HG03521 (cell line): ENCODE results near the gene SEC31A.
A peak's percentile ranks its signal among the peaks of the same experiment; 100 is the strongest.
"Not testable (repeated sequence)": the region's sequence is repeated elsewhere in the genome, so short reads cannot be mapped to it uniquely, and the experiment has no call there.

Experiments
- ATAC-seq: cut with Tn5 transposase; IDR thresholded peaks from one replicate; pipeline ENCODE4 v1.9.1; 2021; ENCODE audit warnings: mild to moderate bottlenecking, moderate library complexity; ENCODE audit not compliant: unreplicated experiment

Gene SEC31A, protein sequence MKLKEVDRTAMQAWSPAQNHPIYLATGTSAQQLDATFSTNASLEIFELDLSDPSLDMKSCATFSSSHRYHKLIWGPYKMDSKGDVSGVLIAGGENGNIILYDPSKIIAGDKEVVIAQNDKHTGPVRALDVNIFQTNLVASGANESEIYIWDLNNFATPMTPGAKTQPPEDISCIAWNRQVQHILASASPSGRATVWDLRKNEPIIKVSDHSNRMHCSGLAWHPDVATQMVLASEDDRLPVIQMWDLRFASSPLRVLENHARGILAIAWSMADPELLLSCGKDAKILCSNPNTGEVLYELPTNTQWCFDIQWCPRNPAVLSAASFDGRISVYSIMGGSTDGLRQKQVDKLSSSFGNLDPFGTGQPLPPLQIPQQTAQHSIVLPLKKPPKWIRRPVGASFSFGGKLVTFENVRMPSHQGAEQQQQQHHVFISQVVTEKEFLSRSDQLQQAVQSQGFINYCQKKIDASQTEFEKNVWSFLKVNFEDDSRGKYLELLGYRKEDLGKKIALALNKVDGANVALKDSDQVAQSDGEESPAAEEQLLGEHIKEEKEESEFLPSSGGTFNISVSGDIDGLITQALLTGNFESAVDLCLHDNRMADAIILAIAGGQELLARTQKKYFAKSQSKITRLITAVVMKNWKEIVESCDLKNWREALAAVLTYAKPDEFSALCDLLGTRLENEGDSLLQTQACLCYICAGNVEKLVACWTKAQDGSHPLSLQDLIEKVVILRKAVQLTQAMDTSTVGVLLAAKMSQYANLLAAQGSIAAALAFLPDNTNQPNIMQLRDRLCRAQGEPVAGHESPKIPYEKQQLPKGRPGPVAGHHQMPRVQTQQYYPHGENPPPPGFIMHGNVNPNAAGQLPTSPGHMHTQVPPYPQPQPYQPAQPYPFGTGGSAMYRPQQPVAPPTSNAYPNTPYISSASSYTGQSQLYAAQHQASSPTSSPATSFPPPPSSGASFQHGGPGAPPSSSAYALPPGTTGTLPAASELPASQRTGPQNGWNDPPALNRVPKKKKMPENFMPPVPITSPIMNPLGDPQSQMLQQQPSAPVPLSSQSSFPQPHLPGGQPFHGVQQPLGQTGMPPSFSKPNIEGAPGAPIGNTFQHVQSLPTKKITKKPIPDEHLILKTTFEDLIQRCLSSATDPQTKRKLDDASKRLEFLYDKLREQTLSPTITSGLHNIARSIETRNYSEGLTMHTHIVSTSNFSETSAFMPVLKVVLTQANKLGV

DNA sequence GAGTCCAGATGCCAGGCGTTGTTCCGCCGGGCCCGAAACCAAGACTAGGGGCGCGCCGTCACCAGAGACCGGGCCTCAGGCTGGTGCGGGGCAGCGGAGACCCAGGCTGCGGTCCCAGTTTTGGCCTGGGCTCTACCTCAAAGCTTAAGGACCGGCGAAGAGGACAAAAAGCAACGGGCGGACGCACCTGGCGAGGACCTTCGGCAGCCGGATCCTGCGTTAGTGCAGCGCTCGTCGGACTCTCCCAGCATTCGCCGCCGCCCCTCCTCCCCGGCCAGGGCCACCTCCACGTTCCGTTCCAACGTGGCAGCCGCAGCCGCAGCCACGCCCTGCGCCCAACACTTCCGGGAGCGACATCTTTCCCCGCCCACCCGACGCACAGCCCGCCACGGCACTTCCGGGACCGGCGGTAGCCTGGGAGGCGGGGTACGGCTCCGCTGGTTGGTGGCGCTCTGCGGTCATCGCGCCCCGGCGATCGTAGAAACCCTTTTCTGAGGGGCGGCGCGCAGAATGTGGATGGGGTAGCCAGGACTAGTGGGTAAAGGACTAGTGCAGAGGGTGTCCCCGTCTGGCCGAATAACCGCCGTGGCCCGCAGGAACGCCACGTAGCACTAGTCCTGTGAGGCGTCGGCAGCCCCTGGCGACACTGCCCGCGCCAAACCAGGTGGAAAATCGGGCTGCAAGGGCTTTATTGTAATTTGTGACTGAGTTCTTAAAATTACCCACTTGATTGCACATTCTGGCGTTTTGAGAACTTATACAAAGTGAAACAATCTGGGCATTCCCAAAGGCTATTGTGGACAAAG, at the start of gene SEC31A:
Gene SEC31A, minus strand, starts transcription at position 253 of the 806 bp plus-strand sequence. CDS start 9,217 bp downstream, outside the sequence.
- ATAC-seq, result peak; percentile 93

DNA sequence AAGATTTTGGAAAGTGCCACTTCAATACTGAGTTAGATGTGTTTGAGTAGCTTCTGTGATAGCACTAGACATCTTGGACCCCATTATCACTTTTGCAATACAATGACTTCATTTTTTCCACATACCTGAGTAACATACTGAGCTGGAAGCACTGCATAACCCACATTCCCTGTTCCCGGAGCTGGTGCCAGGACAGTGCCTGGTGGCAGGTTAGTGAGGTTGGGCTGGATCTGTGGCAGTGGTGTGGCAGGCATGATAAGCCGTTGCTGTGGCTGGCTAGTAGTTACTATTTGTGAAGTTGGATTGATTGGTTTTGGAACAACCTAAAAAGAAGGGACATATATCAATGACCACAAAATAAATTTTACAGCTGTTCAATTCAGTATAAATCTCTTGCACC, 48.5 kb upstream of the SEC31A start:
- no peak for ATAC-seq

DNA sequence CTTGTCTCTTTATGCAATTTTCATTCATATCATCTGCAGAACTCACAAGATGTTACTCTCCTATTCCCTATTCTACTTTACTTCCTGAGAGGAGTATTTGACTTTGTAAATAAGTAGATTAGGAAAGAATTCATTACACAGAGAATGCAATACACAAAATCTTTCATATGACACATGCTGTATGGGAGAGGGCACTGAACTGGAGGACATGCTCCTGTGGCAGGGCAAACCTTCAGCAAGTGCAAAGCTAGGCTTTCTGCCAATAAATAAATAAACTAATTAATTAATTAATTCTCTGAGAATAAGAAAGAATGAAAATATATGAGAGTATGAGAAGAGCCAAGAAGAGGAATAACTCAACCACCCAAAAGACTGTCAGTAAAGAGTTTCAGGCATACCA, 43.5 kb upstream of the SEC31A start:
- ATAC-seq, result no peak

DNA sequence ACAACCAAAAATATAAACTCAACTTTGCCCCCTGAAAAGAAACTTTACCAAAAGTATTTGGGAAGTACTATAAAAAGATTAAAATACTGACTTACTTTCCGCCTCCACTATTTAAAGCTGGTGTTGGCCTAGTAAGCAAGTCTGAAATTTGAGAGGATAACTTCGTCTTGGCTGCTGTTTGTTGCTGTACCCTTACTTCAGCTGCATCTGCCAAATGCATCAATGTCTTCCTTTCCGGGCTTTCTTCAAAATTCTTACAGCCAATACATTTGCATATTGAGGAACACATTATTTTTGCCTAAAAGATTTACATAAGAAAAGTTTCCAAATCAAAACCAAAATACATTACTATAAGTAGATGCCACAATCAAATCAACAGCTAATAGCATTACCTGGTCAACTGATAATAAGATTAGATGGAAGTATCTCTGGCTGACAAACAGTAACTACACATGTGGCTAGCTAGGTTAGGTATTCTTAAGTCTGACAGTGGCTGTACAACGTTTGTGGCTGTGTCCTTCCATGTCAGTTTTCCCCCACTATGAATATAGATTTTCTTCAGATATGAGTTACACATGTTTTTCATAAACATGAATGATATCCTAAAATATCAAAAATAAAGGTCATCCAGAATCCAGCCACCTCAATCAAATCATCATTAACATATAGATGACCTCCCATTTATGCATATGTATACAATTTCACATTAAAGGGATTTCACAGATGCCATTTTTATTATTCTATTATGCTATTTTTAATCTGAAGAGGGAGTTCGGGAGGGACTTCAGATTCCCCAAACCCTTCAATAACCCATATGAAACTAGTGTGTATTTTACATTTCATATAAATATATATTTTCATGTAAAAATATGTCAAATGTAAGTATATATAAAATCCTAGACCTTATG, 40.1 kb upstream of the SEC31A start:
- ATAC-seq, result no peak

DNA sequence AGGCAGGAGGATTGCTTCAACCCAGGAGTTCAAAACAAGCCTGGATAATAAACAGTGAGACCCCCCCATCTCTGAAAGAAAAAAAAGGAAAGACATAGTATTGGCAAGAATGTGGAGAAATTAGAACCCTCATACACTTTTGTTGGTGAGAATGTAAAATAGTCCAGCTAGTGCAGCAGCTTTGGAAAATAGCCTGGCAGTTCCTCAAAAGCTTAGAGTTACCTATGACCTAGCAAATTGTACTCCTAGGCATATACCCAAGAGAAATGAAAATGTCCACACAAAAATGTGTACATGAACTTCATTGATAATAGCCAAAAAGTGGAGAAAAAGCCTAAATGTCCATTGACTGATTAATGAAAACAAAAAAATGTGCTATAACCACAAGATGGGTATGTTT, 30.8 kb upstream of the SEC31A start:
- ATAC-seq, result no peak

DNA sequence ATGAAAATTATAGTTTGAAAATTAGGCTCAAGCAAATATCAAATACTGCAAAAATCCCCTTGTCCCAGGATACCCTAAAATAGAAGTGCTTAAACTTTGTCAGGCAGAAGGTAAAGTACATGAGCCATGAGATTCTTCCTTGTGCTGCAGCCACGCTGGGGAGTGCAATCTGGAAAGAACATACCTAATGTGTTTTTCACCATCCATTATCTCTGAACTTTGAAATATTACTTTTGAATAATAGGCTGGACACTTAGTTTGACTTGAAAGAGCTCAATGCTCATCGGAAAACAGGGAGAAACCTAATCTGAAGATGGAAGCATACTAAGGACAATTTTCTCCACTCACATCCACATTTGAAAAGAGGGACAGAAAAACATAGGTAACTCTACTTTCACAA, 28.4 kb upstream of the SEC31A start:
- no peak for ATAC-seq

DNA sequence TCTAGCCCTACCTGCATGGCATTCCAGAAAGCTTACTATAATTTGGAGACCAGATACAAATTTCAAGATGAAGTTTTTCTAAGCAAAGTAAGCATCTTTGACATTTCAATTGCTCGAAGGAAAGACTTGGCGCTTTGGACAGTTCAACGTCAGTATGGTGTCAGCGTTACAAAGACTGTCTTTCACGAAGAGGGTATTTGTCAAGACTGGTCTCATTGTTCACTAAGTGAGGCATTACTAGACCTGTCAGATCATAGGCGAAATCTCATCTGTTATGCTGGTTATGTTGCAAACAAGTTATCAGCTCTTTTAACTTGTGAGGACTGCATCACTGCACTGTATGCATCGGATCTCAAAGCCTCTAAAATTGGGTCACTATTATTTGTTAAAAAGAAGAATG, 27.1 kb upstream of the SEC31A start:
- no peak for ATAC-seq

DNA sequence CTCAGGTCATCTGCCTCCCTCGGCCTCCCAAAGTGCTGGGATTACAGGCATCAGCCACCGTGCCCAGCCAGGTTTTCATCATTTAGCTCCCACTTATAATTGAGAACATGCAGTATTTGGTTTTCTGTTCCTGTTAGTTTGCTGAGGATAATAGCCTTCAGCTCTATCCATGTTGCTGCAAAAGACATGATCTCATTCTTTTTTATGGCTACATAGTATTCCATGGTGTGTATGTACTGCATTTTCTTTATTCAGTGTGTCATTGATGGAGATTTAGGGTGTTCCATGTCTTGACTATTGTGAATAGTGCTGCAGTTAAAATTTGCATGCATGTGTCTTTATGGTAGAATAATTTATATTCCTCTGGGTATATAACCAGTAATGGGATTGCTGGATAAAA, 23.0 kb upstream of the SEC31A start:
- ATAC-seq, result not testable (repeated sequence)

DNA sequence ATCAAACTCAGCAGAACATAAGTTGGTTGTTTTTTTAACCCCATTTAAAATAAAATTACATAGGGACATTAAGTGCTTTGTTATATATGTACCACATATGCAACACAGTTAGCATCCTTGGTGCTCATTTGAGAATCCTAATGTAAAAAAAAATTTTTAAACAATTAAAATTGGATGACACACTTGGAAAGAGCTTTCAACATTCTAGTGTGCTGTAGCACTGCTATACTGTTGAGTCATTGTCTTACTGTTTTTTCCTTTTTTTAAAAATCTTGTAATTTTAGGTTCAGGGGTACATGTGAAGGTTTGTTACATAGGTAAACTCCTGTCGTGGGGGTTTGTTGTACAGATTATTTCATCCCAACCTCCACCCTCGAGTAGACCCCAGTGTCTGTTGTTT, 22.4 kb upstream of the SEC31A start:
- no peak for ATAC-seq

DNA sequence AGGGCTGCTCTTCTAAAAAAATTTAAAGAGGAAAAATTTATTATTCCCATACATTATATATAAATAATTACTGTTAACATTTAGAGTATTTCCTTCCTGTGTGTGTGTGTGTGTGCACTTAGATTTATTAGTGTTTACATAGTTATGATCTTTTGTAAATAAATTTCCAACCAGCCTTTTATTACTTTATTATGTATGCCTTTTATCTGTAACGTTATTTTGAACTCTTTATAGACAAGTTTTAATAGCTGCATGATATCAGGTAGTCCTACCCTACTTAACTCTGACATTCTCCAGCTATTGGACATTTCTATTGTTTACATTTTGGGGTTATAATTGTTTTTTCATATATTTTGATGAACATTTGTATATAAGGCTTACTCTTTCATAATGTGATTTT, 18.4 kb upstream of the SEC31A start:
- no peak for ATAC-seq

DNA sequence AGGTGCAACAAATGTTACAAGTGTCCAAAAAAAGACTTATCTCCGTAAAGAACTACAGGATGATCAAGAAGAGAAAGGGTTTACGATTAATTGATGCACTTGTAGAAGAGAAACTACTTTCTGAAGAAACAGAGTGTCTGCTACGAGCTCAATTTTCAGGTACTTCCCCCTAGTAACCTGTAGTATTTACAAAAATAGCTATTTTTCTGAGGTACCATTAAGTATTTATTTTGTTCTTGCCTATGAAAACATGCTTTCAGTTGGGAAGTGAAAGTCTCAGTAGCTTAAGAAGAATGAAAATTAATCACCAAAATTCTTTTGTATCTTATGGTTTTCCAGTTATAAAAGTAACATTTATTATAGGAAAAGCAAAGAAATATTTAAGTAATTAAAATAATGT, 15.5 kb upstream of the SEC31A start:
- ATAC-seq, result no peak

DNA sequence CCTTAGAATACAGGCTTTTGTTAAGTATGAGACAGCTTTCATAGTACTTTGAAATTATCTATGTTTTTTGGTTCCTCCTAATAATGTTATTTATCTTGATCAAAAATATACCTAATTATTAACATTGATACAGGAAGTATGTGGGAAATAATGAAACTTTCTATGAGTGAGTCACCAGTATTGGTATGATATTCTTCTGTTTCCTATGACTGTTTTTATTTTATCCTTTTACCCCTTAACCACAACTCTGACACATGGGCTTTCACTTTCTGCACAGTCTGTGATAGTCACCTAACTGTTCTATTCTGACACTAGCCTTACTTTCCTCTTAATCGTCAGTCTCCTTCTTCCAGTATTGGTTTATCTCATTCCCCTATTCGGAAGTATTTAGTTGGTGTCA, 14.3 kb upstream of the SEC31A start:
- peak; percentile 37 for ATAC-seq

DNA sequence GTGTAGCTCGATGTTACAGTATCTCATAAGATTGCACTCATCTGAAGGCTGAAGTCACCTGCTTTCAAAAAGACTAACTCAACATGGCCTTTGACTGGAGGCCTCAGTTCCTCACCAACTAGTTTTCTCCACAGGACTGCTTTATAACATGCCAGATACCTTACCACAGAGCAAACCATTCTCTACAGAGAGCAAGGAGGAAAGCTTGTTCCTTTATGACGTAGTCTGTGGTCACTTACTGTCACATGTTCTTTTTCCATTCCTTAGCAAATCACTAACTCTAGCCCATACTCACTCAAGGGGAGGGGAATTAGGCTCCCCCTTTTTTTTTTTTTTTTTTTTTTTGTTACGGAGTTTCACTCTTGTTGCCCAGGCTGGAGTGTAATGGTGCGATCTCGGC, 12.8 kb upstream of the SEC31A start:
- ATAC-seq, result no peak

DNA sequence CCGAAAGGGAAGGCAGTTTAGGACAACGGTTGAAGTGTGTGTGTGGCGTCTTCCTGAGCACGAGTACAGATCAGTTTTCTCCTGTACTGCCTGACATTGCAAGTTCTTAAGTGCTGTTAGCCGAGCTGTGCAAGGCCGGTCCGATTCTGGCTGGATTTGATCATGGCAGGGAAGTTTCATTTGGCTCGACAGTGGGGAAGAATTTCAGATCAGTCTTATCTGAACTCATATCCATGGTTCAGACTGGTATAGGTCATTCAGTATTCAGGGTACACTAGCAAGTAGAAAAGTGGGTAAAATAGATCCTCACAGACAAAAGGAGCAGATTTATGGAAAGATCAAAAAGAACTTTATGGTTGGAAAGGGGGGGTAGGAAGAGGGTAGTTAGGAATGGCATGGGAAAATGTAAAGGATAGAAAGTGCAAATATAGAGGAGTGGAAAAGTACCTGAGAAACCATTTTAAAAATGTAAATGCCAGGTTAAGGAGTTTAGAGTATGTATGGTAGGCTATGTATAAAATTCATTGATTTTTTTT, 10.3 kb upstream of the SEC31A start:
- ATAC-seq, result no peak

DNA sequence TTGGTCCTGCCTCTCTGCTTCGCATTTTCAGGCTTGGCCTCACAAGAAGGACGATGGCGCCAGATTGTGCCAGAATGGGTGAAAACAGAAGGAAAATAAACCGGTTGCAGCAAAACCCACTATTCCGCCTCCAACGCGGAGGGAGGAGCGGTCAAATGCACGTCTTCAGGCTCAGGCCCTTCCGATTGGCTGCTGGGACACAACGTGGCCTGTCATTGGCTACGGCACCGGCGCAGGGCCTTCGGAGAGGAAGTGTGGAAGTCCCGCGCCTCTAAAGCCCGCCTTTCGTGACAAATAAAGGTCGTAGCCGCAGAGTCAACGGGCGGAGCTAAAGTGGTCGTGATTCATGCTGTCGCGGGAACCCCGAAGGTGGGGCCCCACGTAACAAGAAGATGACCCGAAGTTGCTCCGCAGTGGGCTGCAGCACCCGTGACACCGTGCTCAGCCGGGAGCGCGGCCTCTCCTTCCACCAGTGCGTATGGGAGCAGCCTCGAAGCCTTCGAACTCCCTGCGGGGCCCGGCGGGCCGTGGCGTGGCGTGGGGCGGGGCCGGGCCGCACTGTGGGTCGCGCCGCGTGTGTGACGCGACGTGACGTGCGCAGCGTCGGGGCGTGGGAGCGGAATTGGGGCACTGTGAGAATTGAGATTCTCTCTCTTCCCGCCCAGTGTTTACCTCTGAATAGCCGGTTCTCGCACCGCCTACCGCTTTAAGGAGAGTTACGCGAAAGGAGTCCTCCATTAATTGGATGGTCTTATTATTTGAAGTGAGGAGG, 9.6 kb upstream of the SEC31A start, which contains the start of gene THAP9:
Gene THAP9, plus strand, starts transcription at position 325 of the 772 bp plus-strand sequence. Its CDS starts 68 bp downstream, at position 393.
- ATAC-seq, result peak; percentile 87

DNA sequence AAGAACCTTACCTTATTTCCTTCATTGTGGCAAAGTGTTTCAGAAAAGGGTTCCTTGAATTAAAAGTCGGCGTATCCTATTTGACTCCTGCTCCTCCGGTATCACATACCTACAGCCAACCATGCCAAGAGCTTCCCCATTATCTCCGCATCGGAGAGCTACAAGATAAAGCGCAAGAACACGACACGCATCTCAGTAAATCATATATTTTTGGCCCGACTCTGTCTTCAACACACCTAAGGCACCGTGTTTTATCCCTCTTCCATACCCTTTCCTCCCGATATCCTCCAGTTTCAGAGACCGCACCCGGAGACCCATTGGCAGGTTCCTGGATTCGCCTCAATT, 9.1 kb upstream of the SEC31A start:
- ATAC-seq, result no peak

DNA sequence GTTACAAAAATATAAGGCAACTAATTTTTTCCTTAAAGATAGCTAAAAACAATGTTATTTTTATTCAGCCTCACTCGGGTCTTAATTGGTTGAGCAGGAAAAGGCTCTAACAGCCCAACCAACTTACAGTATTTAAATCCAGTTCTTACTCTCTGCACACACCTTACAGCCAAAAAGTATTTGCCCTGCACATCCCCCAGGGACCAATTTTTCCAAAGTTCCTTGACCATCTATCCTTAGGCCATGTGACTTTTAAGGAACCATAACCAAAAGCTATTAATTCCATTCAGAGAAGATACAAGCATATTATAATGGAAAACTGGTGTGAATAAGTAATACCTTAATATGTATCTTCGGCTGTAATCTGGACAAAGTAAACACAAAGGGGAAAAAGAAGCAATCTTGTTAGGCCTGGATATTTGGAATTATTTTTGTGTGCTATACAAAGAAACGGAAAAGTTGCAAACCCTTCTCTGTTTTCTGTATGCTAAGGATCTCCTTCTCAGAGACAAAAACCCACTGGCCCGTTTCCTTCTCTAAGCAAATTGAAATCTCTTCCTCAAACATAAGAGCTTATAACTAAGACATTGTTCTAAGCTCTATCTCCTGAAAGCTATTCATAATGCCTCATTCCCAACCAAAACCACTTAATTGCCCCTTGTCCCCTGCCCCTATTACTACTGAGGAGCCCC, 8.6 kb upstream of the SEC31A start:
- no peak for ATAC-seq
